H9 (cell line): ENCODE results near the gene ANKRD52. TPM values are rescaled to one million over a fixed set of nuclear protein-coding genes. Genes with fewer than 3 reads are reported as not detected.

Experiments used
- DNase-seq: peaks from one replicate; pipeline ENCODE4 v3.0.0-alpha.2; 2017
- H2AFZ ChIP-seq: one replicate; pipeline ENCODE4 v1.6.1; 2013; ENCODE audit warnings: mild to moderate bottlenecking, low read length, control low read depth, moderate library complexity
- H2AK5ac ChIP-seq: 2 replicates; pipeline ENCODE4 v1.6.1; 2013; ENCODE audit warnings: low read length, control low read depth, mixed read lengths; ENCODE audit not compliant: insufficient read length
- H2BK120ac ChIP-seq: one replicate; pipeline ENCODE4 v1.6.1; 2013; ENCODE audit warnings: low read depth, mild to moderate bottlenecking, low read length, control low read depth, inconsistent platforms; ENCODE audit not compliant: poor library complexity, severe bottlenecking
- H2BK12ac ChIP-seq: 2 replicates; pipeline ENCODE4 v1.6.1; 2013; ENCODE audit warnings: low read length, control low read depth, mixed read lengths, low read depth; ENCODE audit not compliant: insufficient read length
- H2BK15ac ChIP-seq: 2 replicates; pipeline ENCODE4 v1.6.1; 2013; ENCODE audit warnings: low read depth, low read length, control low read depth
- H2BK20ac ChIP-seq: one replicate; pipeline ENCODE4 v1.6.1; 2013; ENCODE audit warnings: low read depth, mild to moderate bottlenecking, low read length, control low read depth, inconsistent platforms; ENCODE audit not compliant: poor library complexity, severe bottlenecking
- H2BK5ac ChIP-seq: 2 replicates; pipeline ENCODE4 v1.6.1; 2013; ENCODE audit warnings: low read length, control low read depth, mixed read lengths; ENCODE audit not compliant: insufficient read length
- H3K14ac ChIP-seq: 2 replicates; pipeline ENCODE4 v1.6.1; 2013; ENCODE audit warnings: low read length, control low read depth; ENCODE audit not compliant: insufficient read depth
- H3K18ac ChIP-seq: 2 replicates; pipeline ENCODE4 v1.6.1; 2013; ENCODE audit warnings: low read depth, mild to moderate bottlenecking, mixed read lengths, low read length, control low read depth; ENCODE audit not compliant: insufficient read length
- H3K23ac ChIP-seq: 2 replicates; pipeline ENCODE4 v1.6.1; 2013; ENCODE audit warnings: low read length, control low read depth, mixed read lengths, low read depth; ENCODE audit not compliant: insufficient read length
- H3K23me2 ChIP-seq: 2 replicates; pipeline ENCODE4 v1.6.1; 2013; ENCODE audit warnings: low read depth, mild to moderate bottlenecking, mixed read lengths, low read length, control low read depth; ENCODE audit not compliant: insufficient read length, poor library complexity, severe bottlenecking
- H3K27ac ChIP-seq: 2 replicates; pipeline ENCODE4 v1.5.1; 2013; ENCODE audit warnings: low read length, control low read depth, mixed read lengths, low read depth; ENCODE audit not compliant: insufficient read length
- H3K27me3 ChIP-seq: 2 replicates; pipeline ENCODE4 v1.6.1; 2013; ENCODE audit warnings: low read length, control low read depth, inconsistent platforms; ENCODE audit not compliant: insufficient read depth
- H3K4ac ChIP-seq: 2 replicates; pipeline ENCODE4 v1.6.1; 2013; ENCODE audit warnings: low read depth, mild to moderate bottlenecking, control low read depth, inconsistent platforms, low read length, moderate library complexity
- H3K4me1 ChIP-seq: 2 replicates; pipeline ENCODE4 v1.6.1; 2013; ENCODE audit warnings: low read length, control low read depth, inconsistent platforms; ENCODE audit not compliant: insufficient read depth
- H3K4me2 ChIP-seq: 2 replicates; pipeline ENCODE4 v1.6.1; 2013; ENCODE audit warnings: low read length, control low read depth, mixed read lengths; ENCODE audit not compliant: insufficient read length, insufficient read depth
- H3K56ac ChIP-seq: 2 replicates; pipeline ENCODE4 v1.6.1; 2013; ENCODE audit warnings: low read depth, mild to moderate bottlenecking, mixed read lengths, low read length, control low read depth; ENCODE audit not compliant: insufficient read length
- H3K79me1 ChIP-seq: 2 replicates; pipeline ENCODE4 v1.6.1; 2013; ENCODE audit warnings: low read depth, mild to moderate bottlenecking, moderate library complexity, low read length, control low read depth, inconsistent platforms; ENCODE audit not compliant: insufficient read depth, poor library complexity, severe bottlenecking
- H3K79me2 ChIP-seq: 2 replicates; pipeline ENCODE4 v1.6.1; 2013; ENCODE audit warnings: low read length, control low read depth, inconsistent platforms; ENCODE audit not compliant: insufficient read depth
- H3K9ac ChIP-seq: 2 replicates; pipeline ENCODE4 v1.6.1; 2013; ENCODE audit warnings: low read length, control low read depth, mixed read lengths; ENCODE audit not compliant: insufficient read length; ENCODE audit errors: extremely low read depth
- H3K9me3 ChIP-seq: one replicate; pipeline ENCODE4 v1.6.1; 2013; ENCODE audit warnings: low read depth, low read length, inconsistent platforms; ENCODE audit not compliant: control insufficient read depth
- H3T11ph ChIP-seq: one replicate; pipeline ENCODE4 v1.6.1; 2013; ENCODE audit warnings: mild to moderate bottlenecking, low read length, control low read depth, inconsistent platforms
- H4K20me1 ChIP-seq: one replicate; pipeline ENCODE4 v1.6.1; 2013; ENCODE audit not compliant: control insufficient read depth, insufficient read length, insufficient read depth
- H4K5ac ChIP-seq: 2 replicates; pipeline ENCODE4 v1.6.1; 2013; ENCODE audit warnings: low read depth, mild to moderate bottlenecking, mixed read lengths, low read length, control low read depth; ENCODE audit not compliant: insufficient read length
- H4K8ac ChIP-seq: replicated peaks from 2 replicates; pipeline ENCODE4 v1.6.1; 2013; ENCODE audit warnings: low read length, control low read depth, mixed read lengths, low read depth; ENCODE audit not compliant: insufficient read length
- H4K91ac ChIP-seq: 2 replicates; pipeline ENCODE4 v1.6.1; 2013; ENCODE audit warnings: low read depth, mild to moderate bottlenecking, moderate library complexity, mixed read lengths, low read length, control low read depth; ENCODE audit not compliant: insufficient read length
- H3K27ac Mint-ChIP-seq, 3 experiments: 2 replicates in 2 of 3; 3 replicates in 1 of 3; pipeline ENCODE4 v1.8.0; 2020 to 2021; ENCODE audit warnings: mixed read lengths in 3 of 3, mild to moderate bottlenecking in 1 of 3, moderate library complexity in 1 of 3
- H3K27me3 Mint-ChIP-seq: 2 replicates; pipeline ENCODE4 v1.8.0; 2021; ENCODE audit warnings: low read depth, mild to moderate bottlenecking, moderate library complexity, mixed read lengths
- H3K36me3 Mint-ChIP-seq, 3 experiments: 2 replicates in 2 of 3; 3 replicates in 1 of 3; pipeline ENCODE4 v1.8.0; 2020 to 2021; ENCODE audit warnings: low read depth in 3 of 3, mixed read lengths in 3 of 3; ENCODE audit not compliant: insufficient read depth in 1 of 3
- H3K4me1 Mint-ChIP-seq, 2 experiments: 2 replicates each; pipeline ENCODE4 v1.8.0; 2020; ENCODE audit warnings: mixed read lengths in 2 of 2
- H3K4me3 Mint-ChIP-seq, 2 experiments: 2 replicates in 1 of 2; 3 replicates in 1 of 2; pipeline ENCODE4 v1.8.0; 2020 to 2021; ENCODE audit warnings: mild to moderate bottlenecking in 2 of 2, mixed read lengths in 2 of 2, moderate library complexity in 1 of 2
- H3K9me3 Mint-ChIP-seq, 2 experiments: 2 replicates in 1 of 2; 3 replicates in 1 of 2; pipeline ENCODE4 v1.8.0; 2020; ENCODE audit warnings: mild to moderate bottlenecking in 2 of 2, mixed read lengths in 2 of 2, moderate library complexity in 1 of 2
- WGBS: extraction: QIAGEN DNeasy Blood & Tissue Kit; methylation state at CpG from one replicate; pipeline ENCODE4 v1.1.7; 2013; ENCODE audit warnings: missing lambda C conversion rate, low lambda C conversion rate, mixed read lengths; ENCODE audit not compliant: insufficient read length; ENCODE audit errors: extremely low coverage; 5-methylcytosine and 5-hydroxymethylcytosine counted together
- total RNA-seq: library from RNA; stranded (reverse); gene quantifications from 2 replicates; pipeline ENCODE4 v1.2.1, GENCODE V29; 2021
- TF ChIP-seq, protein P1 (sequence below): fragments of 200-600 bp; sonication (generic); conservative IDR thresholded peaks from 3 replicates; pipeline ENCODE4 v1.8.0; 2021; ENCODE audit warnings: antibody characterized with exemption, mild to moderate bottlenecking

Gene ANKRD52
- total RNA-seq, 1 experiment from 2014 or later = 33.4 TPM

DNA sequence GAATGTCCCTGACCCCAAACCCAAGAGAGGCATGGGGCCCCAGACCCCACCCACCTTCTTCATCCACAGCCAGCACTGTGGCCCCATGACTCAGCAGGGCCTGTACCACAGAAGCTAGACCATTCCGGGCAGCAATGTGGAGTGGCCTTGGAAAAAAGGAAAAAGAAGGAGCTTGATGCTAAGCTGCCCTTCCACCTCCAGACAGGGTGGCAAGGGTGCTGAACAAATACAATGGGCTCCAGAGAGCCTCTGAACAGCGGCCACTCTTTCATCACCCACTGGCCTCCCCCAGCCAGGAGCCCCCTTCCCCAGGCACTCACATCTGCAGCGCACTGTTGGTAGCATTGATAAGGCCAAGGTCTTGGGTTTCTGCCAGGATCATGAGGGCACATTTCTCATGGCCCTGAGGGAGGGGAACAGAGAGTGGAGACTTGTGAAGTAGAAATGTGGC is 14.4 kb downstream of the ANKRD52 start:
- Histone ChIP-seq H2AK5ac (no peak overlapping the region), H3K14ac (no peak overlapping the region), H4K5ac (no peak overlapping the region), H3K79me1 (no peaks in the 10 kb centered on the region), H3K4me1 (no peaks in the 10 kb centered on the region), H3K4me2 (no peak overlapping the region), H4K8ac (no peak overlapping the region), H2BK5ac (no peak overlapping the region), H2BK12ac (no peak overlapping the region), H2BK15ac (no peak overlapping the region), H3K56ac (no peak overlapping the region), H3T11ph (no peak overlapping the region), H4K20me1 (no peaks in the 10 kb centered on the region), H3K9me3 (no peaks in the 10 kb centered on the region), H3K27me3 (no peaks in the 10 kb centered on the region), H2BK20ac (no peak overlapping the region), H3K4ac (no peak overlapping the region), H2BK120ac (no peak overlapping the region), H3K18ac (no peak overlapping the region), H2AFZ (no peak overlapping the region), H3K23ac (no peak overlapping the region), H3K23me2 (no peaks in the 10 kb centered on the region), H3K9ac (no peak overlapping the region), H3K27ac (no peak overlapping the region), H4K91ac (no peak overlapping the region), H3K79me2 (no peaks in the 10 kb centered on the region)
- Mint-ChIP-seq H3K4me3 (no peak overlapping the region), H3K9me3 (no peaks in the 10 kb centered on the region), H3K36me3 (peaks cover 57 to 84% (median 82%) of the 10 kb centered on the region in 3 experiments), H3K27ac (no peak overlapping the region), H3K27me3 (no peaks in the 10 kb centered on the region), H3K4me1 (no peaks in the 10 kb centered on the region)
- WGBS = no CpG with 5 or more reads among the region's 3 CpGs
- DNase-seq = no peak
- TF ChIP-seq, protein P1, sequence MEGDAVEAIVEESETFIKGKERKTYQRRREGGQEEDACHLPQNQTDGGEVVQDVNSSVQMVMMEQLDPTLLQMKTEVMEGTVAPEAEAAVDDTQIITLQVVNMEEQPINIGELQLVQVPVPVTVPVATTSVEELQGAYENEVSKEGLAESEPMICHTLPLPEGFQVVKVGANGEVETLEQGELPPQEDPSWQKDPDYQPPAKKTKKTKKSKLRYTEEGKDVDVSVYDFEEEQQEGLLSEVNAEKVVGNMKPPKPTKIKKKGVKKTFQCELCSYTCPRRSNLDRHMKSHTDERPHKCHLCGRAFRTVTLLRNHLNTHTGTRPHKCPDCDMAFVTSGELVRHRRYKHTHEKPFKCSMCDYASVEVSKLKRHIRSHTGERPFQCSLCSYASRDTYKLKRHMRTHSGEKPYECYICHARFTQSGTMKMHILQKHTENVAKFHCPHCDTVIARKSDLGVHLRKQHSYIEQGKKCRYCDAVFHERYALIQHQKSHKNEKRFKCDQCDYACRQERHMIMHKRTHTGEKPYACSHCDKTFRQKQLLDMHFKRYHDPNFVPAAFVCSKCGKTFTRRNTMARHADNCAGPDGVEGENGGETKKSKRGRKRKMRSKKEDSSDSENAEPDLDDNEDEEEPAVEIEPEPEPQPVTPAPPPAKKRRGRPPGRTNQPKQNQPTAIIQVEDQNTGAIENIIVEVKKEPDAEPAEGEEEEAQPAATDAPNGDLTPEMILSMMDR = no peak
